ENCODE data around the gene PIGP.

Gene PIGP

DNA sequence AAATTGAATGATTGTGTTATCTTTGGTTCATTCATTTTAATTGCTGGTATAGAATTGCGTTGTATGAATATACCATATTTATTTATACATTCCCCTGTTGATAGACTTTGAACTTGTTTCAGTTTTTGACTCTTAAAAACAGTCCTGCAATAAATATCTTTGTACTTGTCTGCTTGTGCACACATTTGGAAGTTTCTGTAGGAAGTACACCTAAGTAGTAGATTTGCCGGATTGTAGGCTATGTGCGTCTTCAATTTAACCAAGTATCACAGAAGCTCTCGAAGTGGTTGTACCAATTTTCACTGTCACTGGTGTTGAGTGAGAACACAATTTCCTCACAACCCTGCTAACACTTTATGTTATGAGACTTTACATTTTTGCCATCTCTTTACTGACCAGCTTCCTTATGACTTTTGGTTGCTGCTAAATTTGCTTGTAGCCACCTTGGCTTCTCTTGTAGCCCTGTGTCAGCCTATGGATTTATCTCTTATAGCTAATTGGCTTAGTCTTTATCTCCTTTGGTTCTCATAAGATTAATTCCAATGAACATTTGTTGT lies 2.4 kb upstream of the PIGP start:
- TF ChIP-seq, protein P1, sequence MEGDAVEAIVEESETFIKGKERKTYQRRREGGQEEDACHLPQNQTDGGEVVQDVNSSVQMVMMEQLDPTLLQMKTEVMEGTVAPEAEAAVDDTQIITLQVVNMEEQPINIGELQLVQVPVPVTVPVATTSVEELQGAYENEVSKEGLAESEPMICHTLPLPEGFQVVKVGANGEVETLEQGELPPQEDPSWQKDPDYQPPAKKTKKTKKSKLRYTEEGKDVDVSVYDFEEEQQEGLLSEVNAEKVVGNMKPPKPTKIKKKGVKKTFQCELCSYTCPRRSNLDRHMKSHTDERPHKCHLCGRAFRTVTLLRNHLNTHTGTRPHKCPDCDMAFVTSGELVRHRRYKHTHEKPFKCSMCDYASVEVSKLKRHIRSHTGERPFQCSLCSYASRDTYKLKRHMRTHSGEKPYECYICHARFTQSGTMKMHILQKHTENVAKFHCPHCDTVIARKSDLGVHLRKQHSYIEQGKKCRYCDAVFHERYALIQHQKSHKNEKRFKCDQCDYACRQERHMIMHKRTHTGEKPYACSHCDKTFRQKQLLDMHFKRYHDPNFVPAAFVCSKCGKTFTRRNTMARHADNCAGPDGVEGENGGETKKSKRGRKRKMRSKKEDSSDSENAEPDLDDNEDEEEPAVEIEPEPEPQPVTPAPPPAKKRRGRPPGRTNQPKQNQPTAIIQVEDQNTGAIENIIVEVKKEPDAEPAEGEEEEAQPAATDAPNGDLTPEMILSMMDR (conservative IDR thresholded peaks at IDR 0.05; ENCODE audit: control insufficient read depth, insufficient read depth, low read depth, low read length), result no peak
- DNase-seq (ENCODE audit: low read depth), result no peak
- H3K4me3 ChIP-seq (ENCODE audit: control insufficient read depth, low read depth, low read length), result no peak overlapping the region

GRCh38 chr21:37074546-37074945 lies 1.7 kb upstream of the PIGP start:
- H3K4me3 ChIP-seq (ENCODE audit: control insufficient read depth, low read depth, low read length), result peak overlapping the region; percentile 85
- DNase-seq (ENCODE audit: low read depth), result peak; percentile 12
- TF ChIP-seq, protein P1 (conservative IDR thresholded peaks at IDR 0.05; ENCODE audit: control insufficient read depth, insufficient read depth, low read depth, low read length), result no peak

DNA sequence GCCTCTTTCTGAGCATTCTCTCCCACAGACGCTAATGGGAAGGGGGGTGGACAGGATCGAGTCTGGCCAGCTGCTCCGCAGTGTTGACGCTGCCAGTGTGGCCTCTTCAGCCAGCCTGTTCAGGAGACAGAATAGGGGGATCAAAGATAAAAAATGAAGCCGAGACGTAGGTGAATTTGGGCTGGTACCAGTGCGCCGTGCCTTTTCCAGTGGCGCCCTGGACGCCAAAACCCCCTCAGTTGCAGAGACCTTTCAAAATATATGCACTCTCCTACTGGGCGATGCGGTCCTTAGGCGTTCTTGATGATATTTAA lies 1.3 kb upstream of the PIGP start:
- TF ChIP-seq, protein P1 (conservative IDR thresholded peaks at IDR 0.05; ENCODE audit: control insufficient read depth, insufficient read depth, low read depth, low read length), result no peak
- DNase-seq (ENCODE audit: low read depth), result peak; percentile 18
- H3K4me3 ChIP-seq (ENCODE audit: control insufficient read depth, low read depth, low read length), result peak overlapping the region; percentile 85

DNA sequence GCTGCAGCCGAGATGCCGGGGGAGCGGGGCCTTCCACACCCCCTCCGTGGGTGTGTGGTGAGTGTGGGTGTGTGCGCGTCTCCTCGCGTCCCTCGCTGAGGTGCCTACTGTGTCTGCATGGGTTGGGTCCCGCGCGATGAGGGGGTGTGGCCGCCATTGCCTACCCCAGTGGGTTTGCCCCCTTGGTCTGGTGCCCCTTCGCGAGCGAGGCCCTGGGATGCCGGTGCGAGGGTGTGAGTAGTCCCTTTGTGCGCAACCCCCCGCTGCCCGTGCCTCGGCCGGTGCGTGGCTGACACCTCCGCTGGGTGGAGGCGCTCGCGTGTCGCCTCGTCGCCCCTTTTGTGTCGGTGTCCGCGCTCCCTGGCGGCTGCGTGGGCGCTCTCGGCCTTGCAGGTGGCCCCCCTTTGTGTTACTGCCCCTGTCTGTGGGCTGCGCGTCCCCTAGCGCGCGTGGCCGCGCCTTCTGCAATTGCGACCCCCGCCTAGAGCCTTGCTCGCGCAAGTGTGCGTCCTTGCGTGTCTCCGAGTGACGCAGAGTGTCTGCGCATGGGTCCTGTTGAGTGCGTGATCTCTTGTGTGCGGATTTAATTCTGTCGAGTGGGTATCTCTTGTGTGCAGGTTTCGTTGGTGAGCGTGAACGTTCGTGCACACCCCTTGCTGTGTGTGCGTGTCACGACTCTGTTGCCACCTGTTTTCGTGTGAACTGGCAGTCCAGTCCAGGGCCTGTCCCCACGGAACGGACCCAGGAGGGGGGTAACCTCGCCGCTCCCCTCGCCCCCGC lies 736 bp upstream of the PIGP start:
- TF ChIP-seq, protein P1 (conservative IDR thresholded peaks at IDR 0.05; ENCODE audit: control insufficient read depth, insufficient read depth, low read depth, low read length), result no peak
- DNase-seq (ENCODE audit: low read depth), result peak; percentile 44

DNA sequence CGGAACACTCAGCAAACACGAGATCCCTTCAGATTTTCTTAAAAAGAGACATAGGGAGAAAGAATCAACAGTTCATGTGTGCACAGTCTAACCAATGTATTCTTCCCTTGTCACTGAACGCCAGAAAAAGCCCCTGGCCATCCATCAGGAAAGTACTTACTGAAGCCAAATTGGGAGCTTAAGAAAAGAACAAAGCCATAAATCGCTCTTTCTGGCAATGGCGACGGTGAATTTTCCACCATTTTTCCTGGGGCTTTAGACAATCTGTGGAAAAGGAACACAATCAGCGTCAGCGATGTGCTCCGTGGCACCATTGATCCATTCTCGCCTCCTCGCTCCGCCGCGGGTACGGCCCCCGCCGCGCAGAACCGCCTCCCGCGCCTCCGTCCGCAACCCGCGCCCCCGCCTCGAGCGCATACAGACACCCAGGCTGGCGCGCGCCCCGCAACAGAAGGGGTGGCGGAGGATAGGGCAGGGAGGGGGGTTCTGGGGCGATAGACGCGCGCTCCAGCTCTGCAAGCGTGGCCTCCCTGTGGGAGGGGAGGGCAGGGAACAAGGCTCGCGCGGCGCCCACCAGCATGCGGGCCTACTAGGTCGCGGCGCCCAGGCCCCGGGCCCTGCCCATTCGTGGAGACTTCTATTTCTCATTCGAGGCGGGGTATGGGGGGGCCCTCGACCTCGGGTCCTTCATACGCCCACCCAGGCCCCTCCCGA lies 440 bp downstream of the PIGP start:
- H3K4me3 ChIP-seq (ENCODE audit: control insufficient read depth, low read depth, low read length), result peak overlapping the region; percentile 62
- DNase-seq (ENCODE audit: low read depth), result peak; percentile 57
- TF ChIP-seq, protein P1 (conservative IDR thresholded peaks at IDR 0.05; ENCODE audit: control insufficient read depth, insufficient read depth, low read depth, low read length), result no peak

More for the DNA sequence above, 736 bp upstream of the PIGP start:
- H3K4me3 ChIP-seq (ENCODE audit: control insufficient read depth, low read depth, low read length), result peak overlapping the region; percentile 85

DNA sequence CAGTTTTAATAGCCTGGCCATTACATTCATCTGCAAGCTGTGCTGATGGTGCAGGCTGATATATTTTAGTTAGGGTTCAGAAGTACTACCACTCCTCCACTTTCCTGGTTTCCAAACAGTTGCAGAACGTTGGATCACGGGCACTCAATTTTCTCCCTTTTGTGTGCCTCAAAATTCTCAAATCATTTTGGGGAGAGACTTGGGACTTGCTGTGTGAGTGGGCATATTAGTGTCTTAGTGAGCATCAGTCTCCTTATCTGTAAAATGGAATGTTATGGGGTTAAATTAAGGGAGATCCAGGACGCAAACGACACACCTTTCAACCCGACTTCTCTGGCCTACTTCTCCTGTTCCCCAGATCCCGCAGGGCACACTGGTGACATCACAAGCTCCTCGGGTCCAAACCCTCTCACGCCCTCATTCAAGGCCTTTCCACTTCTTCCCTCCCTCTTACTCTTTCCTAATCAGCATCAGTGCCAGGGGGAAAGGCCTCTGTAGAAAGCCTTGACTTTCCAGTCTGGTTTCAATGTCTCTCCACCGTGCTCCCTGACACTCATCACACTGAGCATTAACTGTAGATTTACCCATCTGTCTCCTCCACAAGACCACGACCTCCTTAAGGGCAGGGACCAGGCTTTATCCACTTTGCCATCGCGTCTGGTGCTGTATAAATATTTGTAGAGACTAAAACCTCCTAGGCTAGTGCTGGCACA lies 1.2 kb downstream of the PIGP start:
- TF ChIP-seq, protein P1 (conservative IDR thresholded peaks at IDR 0.05; ENCODE audit: control insufficient read depth, insufficient read depth, low read depth, low read length), result no peak
- DNase-seq (ENCODE audit: low read depth), result peak; percentile 92
- H3K4me3 ChIP-seq (ENCODE audit: control insufficient read depth, low read depth, low read length), result peak overlapping the region; percentile 62
